SK-N-MC (cell line): ENCODE measurements around the gene TLDC2.

ENCODE experiments used
- DNase-seq: peaks from one replicate; pipeline ENCODE4 v3.0.0-alpha.2; 2011; ENCODE audit warnings: low read depth, low spot score
- H3K27ac ChIP-seq: fragments of 200-600 bp; sonication (generic); 2 replicates; pipeline ENCODE4 v1.5.1; 2016; ENCODE audit warnings: mixed run types
- H3K36me3 ChIP-seq: fragments of 200-600 bp; sonication (generic); 2 replicates; pipeline ENCODE4 v1.6.1; 2017; ENCODE audit warnings: antibody characterized with exemption, low read length, mixed read lengths; ENCODE audit not compliant: insufficient read depth
- H3K4me3 ChIP-seq: fragments of 200-600 bp; sonication (generic); 2 replicates; pipeline ENCODE4 v1.5.1; 2016
- H3K9ac ChIP-seq: fragments of 200-600 bp; sonication (generic); 2 replicates; pipeline ENCODE4 v1.8.0; 2017; ENCODE audit warnings: mixed run types, mixed read lengths; ENCODE audit not compliant: insufficient read length
- H3K9me3 ChIP-seq: fragments of 200-600 bp; sonication (generic); 2 replicates; pipeline ENCODE4 v1.6.1; 2017; ENCODE audit warnings: low read depth, mild to moderate bottlenecking, antibody characterized with exemption, low read length, moderate library complexity, mixed read lengths
- EZH2 ChIP-seq: fragments of 200-600 bp; sonication (generic); IDR thresholded peaks from one replicate; pipeline ENCODE4 v1.6.1; 2017; ENCODE audit warnings: antibody characterized with exemption
- FOXP2 ChIP-seq: optimal IDR thresholded peaks from 2 replicates; pipeline ENCODE3; 2011; ENCODE audit warnings: mild to moderate bottlenecking, moderate library complexity; ENCODE audit not compliant: insufficient read depth; ENCODE audit errors: extremely low read length, control extremely low read depth
- POLR2AphosphoS5 ChIP-seq: IDR thresholded peaks from 2 replicates; pipeline ENCODE4 v1.6.1; 2012; ENCODE audit warnings: mild to moderate bottlenecking, low read depth, low read length, borderline replicate concordance

TLDC2 gene

DNA sequence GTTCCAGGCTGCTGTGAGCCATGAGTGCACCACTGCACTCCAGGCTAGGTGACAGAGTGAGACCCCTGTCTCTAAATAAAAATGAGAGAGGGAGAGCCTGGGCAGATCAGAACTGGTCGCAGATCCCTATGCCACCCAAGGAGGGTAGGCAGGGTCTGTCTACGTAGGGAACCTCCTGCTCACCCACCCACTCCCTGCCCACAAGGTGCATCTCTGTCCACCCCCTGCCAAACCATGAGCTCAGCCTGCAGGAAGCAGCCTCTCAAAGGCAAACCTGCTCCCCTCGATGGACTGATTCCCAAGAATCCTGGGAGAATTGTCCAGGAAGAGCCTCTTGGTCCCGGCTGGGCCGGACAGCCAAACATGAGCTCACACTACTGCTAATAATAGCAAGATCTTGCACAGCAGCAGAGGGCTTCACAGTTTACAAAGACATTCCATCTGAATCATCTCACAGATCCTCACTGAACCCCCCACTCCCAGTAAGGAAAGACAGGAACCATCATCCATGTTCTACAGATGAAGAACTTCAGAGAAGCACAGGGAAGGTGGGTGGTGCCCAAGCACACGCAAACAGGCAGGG lies 27.8 kb upstream of the TLDC2 start:
- Histone ChIP-seq H3K9me3 (no peaks in the 10 kb centered on the region), H3K27ac (no peak overlapping the region), H3K9ac (no peak overlapping the region), H3K36me3 (no peaks in the 10 kb centered on the region), H3K4me3 (no peak overlapping the region)
- DNase-seq, result no peak
- no peak for TF ChIP-seq EZH2
- no peak for TF ChIP-seq FOXP2
- no peak for TF ChIP-seq POLR2AphosphoS5

DNA sequence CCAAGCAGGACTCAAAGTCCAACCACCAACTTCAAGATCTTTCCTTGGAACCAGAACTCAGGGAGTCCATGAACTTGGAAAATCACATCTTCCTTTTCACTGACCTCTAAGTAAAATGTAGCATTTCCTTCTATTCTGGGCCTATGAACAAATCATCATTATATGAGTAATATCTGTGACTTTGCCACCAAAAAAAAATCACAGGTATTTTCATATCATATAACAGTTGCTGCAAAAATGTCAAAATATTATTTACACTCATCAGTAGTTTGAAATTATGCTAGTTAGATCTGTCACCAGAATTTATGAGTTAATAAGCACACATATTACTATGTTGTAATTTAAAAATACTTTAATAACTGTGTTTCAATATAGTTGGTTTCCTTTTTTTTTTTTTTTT lies 27.3 kb upstream of the TLDC2 start:
- Histone ChIP-seq H3K9ac (no peak overlapping the region), H3K36me3 (no peaks in the 10 kb centered on the region), H3K4me3 (no peak overlapping the region), H3K9me3 (no peaks in the 10 kb centered on the region), H3K27ac (no peak overlapping the region)
- no peak for DNase-seq
- TF ChIP-seq EZH2, result no peak
- TF ChIP-seq POLR2AphosphoS5, result no peak
- TF ChIP-seq FOXP2, result no peak

DNA sequence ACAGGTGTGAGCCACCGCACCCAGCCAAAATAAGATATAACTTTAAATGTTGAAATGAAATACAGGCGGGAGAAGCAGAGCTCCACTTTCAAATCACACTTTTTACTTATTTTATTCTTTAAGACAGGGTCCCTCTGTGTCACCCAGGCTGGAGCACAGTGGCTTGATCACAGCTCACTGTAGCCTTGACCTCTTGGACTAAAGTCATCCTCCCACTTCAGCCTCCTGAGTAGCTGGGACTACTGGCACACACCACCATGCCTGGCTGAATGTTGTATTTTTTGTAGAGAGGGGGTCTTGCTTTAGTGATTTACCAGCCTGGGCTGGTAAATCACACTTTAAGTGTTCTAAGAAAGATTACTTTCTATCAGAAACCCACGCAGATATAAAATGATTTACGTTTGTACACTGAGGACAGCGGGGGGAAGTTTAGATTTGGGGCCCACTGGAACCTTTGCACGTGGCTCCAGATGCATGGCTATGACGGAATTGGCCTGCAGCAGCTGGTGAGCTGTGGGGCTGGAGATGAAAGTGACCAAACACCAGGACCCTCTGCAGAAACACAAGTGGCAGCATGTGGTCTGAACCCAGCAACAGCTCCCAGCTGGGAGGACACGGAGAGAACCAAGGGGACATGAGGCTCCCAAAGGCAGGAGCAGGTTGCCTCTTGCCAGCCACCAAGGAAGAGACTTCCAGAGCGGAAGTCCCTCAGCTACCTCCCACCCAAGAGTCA lies 26.4 kb upstream of the TLDC2 start:
- Histone ChIP-seq H3K9ac (no peak overlapping the region), H3K36me3 (no peaks in the 10 kb centered on the region), H3K4me3 (no peak overlapping the region), H3K27ac (no peak overlapping the region; the same call in 1 of the 2 replicates), H3K9me3 (no peaks in the 10 kb centered on the region)
- DNase-seq, result no peak
- no peak for TF ChIP-seq FOXP2
- TF ChIP-seq POLR2AphosphoS5, result no peak
- no peak for TF ChIP-seq EZH2

DNA sequence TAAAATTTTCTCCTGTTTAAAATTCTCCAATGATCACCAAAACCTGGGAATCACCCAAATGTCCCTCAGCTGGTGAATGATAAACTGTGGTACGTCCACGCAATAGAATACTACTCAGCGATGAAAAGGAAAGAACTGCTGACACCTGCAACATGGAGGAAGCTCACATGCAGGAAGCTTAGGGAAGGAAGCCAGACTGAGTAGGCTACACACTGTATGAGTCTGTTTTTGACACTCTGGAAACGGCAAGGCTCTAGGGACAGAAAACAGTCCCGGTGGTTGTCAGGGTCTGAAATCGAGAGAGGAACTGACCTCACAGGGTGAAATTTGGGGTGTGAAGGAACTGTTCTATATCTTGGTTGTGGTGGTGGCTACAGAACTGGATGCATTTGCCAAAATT lies 25.2 kb upstream of the TLDC2 start:
- Histone ChIP-seq H3K9me3 (no peaks in the 10 kb centered on the region), H3K4me3 (no peak overlapping the region), H3K9ac (no peak overlapping the region), H3K27ac (no peak overlapping the region), H3K36me3 (no peaks in the 10 kb centered on the region)
- TF ChIP-seq EZH2 (no peak), POLR2AphosphoS5 (no peak), FOXP2 (no peak)
- no peak for DNase-seq

- H3K9ac ChIP-seq, result no peak overlapping the region
- H3K27ac ChIP-seq, result no peak overlapping the region
- H3K36me3 ChIP-seq, result no peaks in the 10 kb centered on the region
- H3K9me3 ChIP-seq, result no peaks in the 10 kb centered on the region
- no peak overlapping the region for H3K4me3 ChIP-seq
- no peak for DNase-seq
- TF ChIP-seq FOXP2 (no peak), EZH2 (no peak), POLR2AphosphoS5 (no peak)
These were observed 24.4 kb upstream of the TLDC2 start for GRCh38 chr20:36851490-36851889.

- Histone ChIP-seq H3K9ac (no peak overlapping the region), H3K27ac (no peak overlapping the region), H3K4me3 (no peak overlapping the region), H3K9me3 (no peaks in the 10 kb centered on the region), H3K36me3 (no peaks in the 10 kb centered on the region)
- TF ChIP-seq EZH2 (no peak), POLR2AphosphoS5 (no peak), FOXP2 (no peak)
- no peak for DNase-seq
These were observed 23.8 kb upstream of the TLDC2 start for GRCh38 chr20:36852187-36852586.

- TF ChIP-seq POLR2AphosphoS5 (no peak), FOXP2 (no peak), EZH2 (no peak)
- H3K9me3 ChIP-seq, result no peaks in the 10 kb centered on the region
- no peaks in the 10 kb centered on the region for H3K36me3 ChIP-seq
- H3K9ac ChIP-seq, result no peak overlapping the region
- no peak for DNase-seq
- no peak overlapping the region for H3K4me3 ChIP-seq
- no peak overlapping the region for H3K27ac ChIP-seq
These were observed 21.3 kb upstream of the TLDC2 start for GRCh38 chr20:36854348-36855240.

- Histone ChIP-seq H3K4me3 (no peak overlapping the region), H3K9ac (no peak overlapping the region), H3K36me3 (no peaks in the 10 kb centered on the region), H3K27ac (no peak overlapping the region), H3K9me3 (no peaks in the 10 kb centered on the region)
- TF ChIP-seq EZH2 (no peak), POLR2AphosphoS5 (no peak)
- DNase-seq, result no peak
These were observed 20.7 kb upstream of the TLDC2 start for GRCh38 chr20:36855241-36855657.
